Measurements from ENCODE around the gene GAB4.
"Not testable (repeated sequence)": the region's sequence is repeated elsewhere in the genome, so short reads cannot be mapped to it uniquely, and the experiment has no call there.

The GAB4 gene

DNA sequence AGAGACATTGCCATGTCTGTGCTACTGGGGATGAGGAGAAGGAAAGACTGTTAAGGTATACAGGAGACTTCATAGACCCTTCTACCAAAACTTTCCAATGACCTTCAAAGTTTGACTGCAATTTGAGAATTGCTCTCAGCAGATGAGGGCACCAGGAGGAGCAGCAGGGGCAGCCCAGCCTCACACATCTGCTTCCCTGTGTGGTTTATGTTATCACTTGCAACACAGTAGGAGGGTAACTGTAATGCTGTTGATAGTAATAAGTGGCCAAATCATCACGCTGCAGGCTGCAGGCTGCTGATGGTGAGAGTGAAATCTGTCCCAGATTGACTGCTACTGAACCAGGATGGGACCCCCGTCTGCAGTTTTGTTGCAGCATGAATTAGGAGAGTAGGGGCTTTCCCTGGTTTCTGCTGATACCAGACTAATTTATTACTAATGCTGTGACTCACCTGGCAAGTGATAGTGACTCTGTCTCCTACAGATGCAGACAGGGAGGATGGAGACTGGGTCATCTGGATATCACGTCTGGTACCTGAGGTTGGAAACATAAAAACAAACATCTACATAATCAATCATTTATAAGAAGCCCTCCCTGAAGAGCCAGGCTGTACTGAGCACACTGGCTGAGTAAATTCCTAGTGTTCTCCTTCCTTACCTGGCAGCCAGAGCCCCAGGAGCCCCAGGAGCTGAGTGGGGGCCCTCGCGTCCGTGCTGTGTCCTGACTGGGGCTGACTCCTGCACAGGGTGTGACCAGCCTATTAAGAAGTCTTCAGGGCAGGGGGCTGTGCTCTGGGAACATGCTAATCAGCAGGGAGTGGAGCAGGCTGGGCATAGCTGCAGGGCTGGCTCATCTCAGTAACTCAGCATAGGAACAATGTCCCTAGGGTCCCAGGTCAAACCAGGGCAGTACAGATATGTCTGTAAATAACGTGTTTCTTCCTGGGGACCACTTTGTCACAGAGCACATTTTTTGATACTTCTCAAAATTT is 74.4 kb downstream of the GAB4 start:
- Histone ChIP-seq H3K9ac (ENCODE audit: low read depth, low read length) (no peak overlapping the region), H3K4me3 (ENCODE audit: low read depth, low read length) (no peak overlapping the region), H3K4me1 (ENCODE audit: control insufficient read depth, insufficient read depth, low read length) (no peaks in the 10 kb centered on the region), H3K9me3 (ENCODE audit: control insufficient read depth, insufficient read depth, low read length) (no peaks in the 10 kb centered on the region), H3K27ac (ENCODE audit: low read depth, low read length) (no peak overlapping the region), H3K27me3 (ENCODE audit: control insufficient read depth, insufficient read depth, low read length) (peaks cover 7% of the 10 kb centered on the region; the same call in 1 of the 2 replicates), H3K36me3 (ENCODE audit: control insufficient read depth, insufficient read depth, low read length) (no peaks in the 10 kb centered on the region)

DNA sequence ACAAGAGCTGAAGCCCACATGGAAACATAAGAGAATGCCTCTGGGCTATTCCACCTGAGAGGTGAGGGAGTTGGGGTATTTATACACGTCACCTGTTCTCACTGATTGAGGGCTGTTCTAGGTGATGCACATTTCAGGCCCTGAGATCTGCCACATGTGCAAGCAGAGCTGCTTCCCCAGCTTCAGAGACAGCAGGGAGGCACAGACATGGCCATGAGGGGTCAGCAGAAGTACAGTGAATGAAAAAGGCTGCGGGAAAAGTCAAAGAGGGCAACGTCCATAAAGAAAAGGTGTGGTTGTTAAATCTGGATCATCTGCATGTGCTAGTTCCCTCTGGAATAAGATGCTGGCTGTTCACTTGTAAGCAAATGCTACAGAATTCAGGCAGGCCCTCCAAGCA is 75.4 kb downstream of the GAB4 start:
- H3K9me3 ChIP-seq (ENCODE audit: control insufficient read depth, insufficient read depth, low read length): no peaks in the 10 kb centered on the region
- no peaks in the 10 kb centered on the region for H3K36me3 ChIP-seq (ENCODE audit: control insufficient read depth, insufficient read depth, low read length)
- H3K9ac ChIP-seq (ENCODE audit: low read depth, low read length): no peak overlapping the region
- no peaks in the 10 kb centered on the region for H3K4me1 ChIP-seq (ENCODE audit: control insufficient read depth, insufficient read depth, low read length)
- no peak overlapping the region for H3K27ac ChIP-seq (ENCODE audit: low read depth, low read length)
- no peak overlapping the region for H3K4me3 ChIP-seq (ENCODE audit: low read depth, low read length)
- peaks cover 7% of the 10 kb centered on the region; the same call in 1 of the 2 replicates for H3K27me3 ChIP-seq (ENCODE audit: control insufficient read depth, insufficient read depth, low read length)

DNA sequence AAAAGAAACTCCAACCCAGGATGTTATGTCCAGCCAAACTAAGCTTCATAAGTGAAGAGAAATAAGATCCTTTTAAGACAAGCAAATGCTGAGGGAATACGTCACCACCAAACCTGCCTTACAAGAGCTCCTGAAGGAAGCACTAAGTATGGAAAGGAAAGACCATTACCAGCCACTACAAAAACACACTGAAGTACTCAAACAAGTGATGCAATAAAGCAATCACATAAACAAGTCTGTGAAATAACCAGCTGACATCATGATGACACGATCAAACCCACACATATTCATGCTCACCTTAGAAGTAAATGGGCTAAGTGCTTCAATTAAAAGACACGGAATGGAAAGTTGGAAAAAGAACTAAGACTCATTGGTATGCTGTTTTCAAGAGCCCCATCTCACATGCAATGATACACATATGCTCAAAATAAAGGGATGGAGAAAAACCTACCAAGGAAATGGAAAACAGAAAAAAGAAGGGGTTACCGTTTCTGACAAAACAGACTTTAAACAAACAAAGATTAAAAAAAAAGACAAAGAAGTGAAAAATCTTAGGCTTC is 82.5 kb downstream of the GAB4 start:
- Histone ChIP-seq H3K27me3 (ENCODE audit: control insufficient read depth, insufficient read depth, low read length) (peaks cover 7% of the 10 kb centered on the region; the same call in 1 of the 2 replicates), H3K27ac (ENCODE audit: low read depth, low read length) (no peak overlapping the region), H3K9me3 (ENCODE audit: control insufficient read depth, insufficient read depth, low read length) (no peaks in the 10 kb centered on the region), H3K4me3 (ENCODE audit: low read depth, low read length) (no peak overlapping the region), H3K36me3 (ENCODE audit: control insufficient read depth, insufficient read depth, low read length) (no peaks in the 10 kb centered on the region), H3K9ac (ENCODE audit: low read depth, low read length) (no peak overlapping the region), H3K4me1 (ENCODE audit: control insufficient read depth, insufficient read depth, low read length) (no peaks in the 10 kb centered on the region)

DNA sequence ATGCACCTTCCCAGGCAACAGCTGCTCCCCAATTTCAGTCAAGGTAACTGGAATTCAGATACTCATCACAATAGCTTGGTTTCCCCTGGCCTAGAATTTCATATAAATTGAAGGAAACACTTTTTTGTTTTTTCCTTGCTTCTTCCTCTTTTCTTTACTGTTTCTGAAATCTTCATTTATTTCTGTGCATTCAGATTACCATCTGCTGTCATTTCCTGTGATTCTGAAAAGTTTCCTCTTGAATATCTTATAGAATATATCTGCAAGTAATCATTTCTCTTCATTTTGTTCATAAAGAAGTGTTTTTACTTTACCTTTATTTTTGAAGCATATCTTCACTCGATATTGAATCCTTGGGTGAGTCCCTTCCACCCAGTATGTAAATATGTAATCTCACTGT is 85.3 kb downstream of the GAB4 start:
- Histone ChIP-seq H3K27me3 (ENCODE audit: control insufficient read depth, insufficient read depth, low read length) (no peaks in the 10 kb centered on the region; the same call in 1 of the 2 replicates), H3K4me3 (ENCODE audit: low read depth, low read length) (no peak overlapping the region), H3K36me3 (ENCODE audit: control insufficient read depth, insufficient read depth, low read length) (no peaks in the 10 kb centered on the region), H3K4me1 (ENCODE audit: control insufficient read depth, insufficient read depth, low read length) (no peaks in the 10 kb centered on the region), H3K9me3 (ENCODE audit: control insufficient read depth, insufficient read depth, low read length) (no peaks in the 10 kb centered on the region), H3K9ac (ENCODE audit: low read depth, low read length) (no peak overlapping the region), H3K27ac (ENCODE audit: low read depth, low read length) (no peak overlapping the region)

DNA sequence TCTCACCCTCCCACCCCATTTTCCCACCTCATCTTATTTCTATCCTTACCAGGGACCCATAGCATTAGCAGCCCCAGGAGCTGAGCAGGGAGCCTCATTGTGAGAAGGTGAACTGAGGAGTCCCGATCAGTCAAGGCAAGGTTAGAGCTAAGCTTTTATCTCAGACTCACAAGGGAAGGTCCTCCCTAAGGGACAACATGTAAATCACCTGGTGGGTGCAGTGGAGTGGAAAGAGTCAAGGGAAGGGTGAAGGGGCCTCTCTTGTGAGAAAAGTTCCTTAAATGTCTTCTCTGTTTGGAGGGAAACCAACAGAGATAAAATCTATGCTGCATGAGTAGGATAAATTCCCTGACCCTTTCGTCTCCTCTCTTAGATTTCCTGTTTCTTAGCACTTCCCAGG is 85.9 kb downstream of the GAB4 start:
- H3K4me1 ChIP-seq (ENCODE audit: control insufficient read depth, insufficient read depth, low read length): no peaks in the 10 kb centered on the region
- H3K36me3 ChIP-seq (ENCODE audit: control insufficient read depth, insufficient read depth, low read length): no peaks in the 10 kb centered on the region
- no peak overlapping the region for H3K9ac ChIP-seq (ENCODE audit: low read depth, low read length)
- no peaks in the 10 kb centered on the region; the same call in 1 of the 2 replicates for H3K27me3 ChIP-seq (ENCODE audit: control insufficient read depth, insufficient read depth, low read length)
- H3K27ac ChIP-seq (ENCODE audit: low read depth, low read length): no peak overlapping the region
- no peaks in the 10 kb centered on the region for H3K9me3 ChIP-seq (ENCODE audit: control insufficient read depth, insufficient read depth, low read length)
- H3K4me3 ChIP-seq (ENCODE audit: low read depth, low read length): no peak overlapping the region

DNA sequence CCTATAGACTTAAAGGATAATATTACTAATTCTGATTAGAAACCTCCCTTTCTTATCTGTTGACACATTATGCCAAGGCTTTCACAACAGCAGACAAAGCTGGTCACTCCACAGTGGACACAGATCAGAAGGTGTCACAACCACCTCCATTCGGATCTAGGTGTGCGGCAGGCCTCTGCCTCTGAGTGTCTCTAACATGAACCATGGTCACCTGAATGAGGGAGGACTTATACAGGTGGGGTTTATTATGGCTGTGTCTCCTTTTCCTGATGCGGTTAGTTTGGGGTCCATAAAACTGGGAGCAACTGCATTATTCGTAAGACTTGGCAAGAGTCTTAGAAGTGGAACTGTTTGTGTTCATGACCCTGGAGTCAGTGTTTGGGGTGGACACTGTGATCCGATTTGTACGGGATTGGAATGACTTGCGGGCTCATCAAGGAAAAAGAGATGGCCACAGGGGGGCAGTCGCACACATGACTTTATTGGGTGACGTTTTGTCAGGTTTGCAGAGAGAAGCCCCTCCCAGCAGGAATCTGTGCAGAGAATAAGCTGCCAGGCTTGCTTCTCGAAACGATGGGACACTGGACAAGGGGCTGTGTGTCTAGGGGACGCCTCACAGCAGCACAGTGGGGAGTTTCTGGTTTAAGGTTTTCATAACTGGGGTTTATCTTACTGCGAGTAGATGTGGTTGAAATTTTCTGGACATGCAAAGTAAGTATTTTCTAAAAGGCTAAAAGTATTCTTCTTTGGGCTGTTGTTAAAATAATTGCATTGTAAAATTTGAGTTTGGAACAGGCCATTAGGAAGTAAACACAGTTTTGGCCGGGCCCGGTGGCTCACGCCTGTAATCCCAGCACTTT is 90.6 kb downstream of the GAB4 start:
- Histone ChIP-seq H3K27ac (ENCODE audit: low read depth, low read length) (no peak overlapping the region), H3K4me1 (ENCODE audit: control insufficient read depth, insufficient read depth, low read length) (no peaks in the 10 kb centered on the region), H3K36me3 (ENCODE audit: control insufficient read depth, insufficient read depth, low read length) (no peaks in the 10 kb centered on the region), H3K27me3 (ENCODE audit: control insufficient read depth, insufficient read depth, low read length) (no peaks in the 10 kb centered on the region; the same call in 1 of the 2 replicates), H3K9me3 (ENCODE audit: control insufficient read depth, insufficient read depth, low read length) (no peaks in the 10 kb centered on the region), H3K9ac (ENCODE audit: low read depth, low read length) (no peak overlapping the region), H3K4me3 (ENCODE audit: low read depth, low read length) (no peak overlapping the region)

DNA sequence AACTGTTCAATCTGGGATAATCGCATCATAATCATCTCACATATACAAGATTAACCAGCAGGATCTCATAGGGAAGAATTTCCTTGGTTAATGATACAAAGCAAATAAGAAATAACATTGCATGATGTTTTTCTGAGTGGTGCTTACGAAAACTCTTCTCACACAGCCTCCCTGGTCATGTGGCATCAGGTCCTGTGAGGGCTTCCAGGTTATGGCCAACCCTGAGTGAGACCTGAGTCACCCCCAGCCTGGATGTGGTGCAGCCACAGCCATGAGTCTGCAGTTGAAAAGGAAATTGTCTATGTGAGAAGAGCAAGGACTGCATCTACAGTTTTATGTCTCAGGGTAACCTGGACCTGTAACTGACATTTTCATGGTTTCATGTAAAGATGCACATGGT is 92.3 kb downstream of the GAB4 start:
- Histone ChIP-seq H3K27ac (ENCODE audit: low read depth, low read length) (no peak overlapping the region), H3K4me1 (ENCODE audit: control insufficient read depth, insufficient read depth, low read length) (no peaks in the 10 kb centered on the region), H3K36me3 (ENCODE audit: control insufficient read depth, insufficient read depth, low read length) (no peaks in the 10 kb centered on the region), H3K9ac (ENCODE audit: low read depth, low read length) (no peak overlapping the region), H3K9me3 (ENCODE audit: control insufficient read depth, insufficient read depth, low read length) (no peaks in the 10 kb centered on the region), H3K27me3 (ENCODE audit: control insufficient read depth, insufficient read depth, low read length) (no peaks in the 10 kb centered on the region; the same call in 1 of the 2 replicates), H3K4me3 (ENCODE audit: low read depth, low read length) (no peak overlapping the region)

DNA sequence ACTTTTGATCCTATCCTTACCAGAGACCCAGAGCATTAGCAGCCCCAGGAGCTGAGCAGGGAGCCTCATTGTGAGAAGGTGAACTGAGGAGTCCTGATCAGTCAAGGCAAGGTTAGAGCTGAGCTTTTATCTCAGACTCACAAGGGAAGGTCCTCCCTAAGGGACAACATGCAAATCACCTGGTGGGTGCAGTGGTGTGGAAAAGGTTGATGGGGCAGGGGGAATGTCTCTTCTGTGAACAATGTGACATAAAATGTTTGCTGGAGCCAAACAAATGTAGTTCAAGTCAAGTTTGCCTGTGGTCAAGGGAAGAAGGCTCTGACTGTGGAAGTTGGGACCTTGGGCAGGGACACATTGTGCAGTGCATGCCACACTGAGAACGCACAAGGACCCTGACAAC is 93.1 kb downstream of the GAB4 start:
- not testable (repeated sequence) for H3K4me1 ChIP-seq (ENCODE audit: control insufficient read depth, insufficient read depth, low read length); H3K9ac ChIP-seq (ENCODE audit: low read depth, low read length); H3K36me3 ChIP-seq (ENCODE audit: control insufficient read depth, insufficient read depth, low read length); H3K4me3 ChIP-seq (ENCODE audit: low read depth, low read length); H3K9me3 ChIP-seq (ENCODE audit: control insufficient read depth, insufficient read depth, low read length); H3K27me3 ChIP-seq (ENCODE audit: control insufficient read depth, insufficient read depth, low read length); H3K27ac ChIP-seq (ENCODE audit: low read depth, low read length)

DNA sequence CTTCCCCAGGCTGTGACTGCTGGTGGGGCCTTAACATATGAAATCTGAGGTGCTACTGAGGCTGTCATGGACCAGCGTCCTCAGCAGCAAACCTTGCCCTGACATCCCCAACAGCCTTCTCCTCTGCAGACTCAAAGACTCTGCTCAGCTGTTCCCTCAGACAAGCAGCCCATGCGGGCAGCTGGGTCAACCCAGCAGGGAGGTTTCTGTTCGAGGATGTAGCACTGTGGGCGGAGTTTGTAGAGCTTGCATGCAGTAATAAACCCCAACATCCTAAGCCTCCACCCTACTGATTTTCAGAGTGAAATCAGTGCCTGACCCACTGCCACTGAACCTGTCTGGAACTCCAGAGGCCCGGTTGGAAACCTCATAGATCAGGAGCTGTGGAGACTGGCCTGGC is 94.0 kb downstream of the GAB4 start:
- Histone ChIP-seq H3K27ac (ENCODE audit: low read depth, low read length) (no peak overlapping the region), H3K27me3 (ENCODE audit: control insufficient read depth, insufficient read depth, low read length) (no peaks in the 10 kb centered on the region), H3K9me3 (ENCODE audit: control insufficient read depth, insufficient read depth, low read length) (no peaks in the 10 kb centered on the region), H3K36me3 (ENCODE audit: control insufficient read depth, insufficient read depth, low read length) (no peaks in the 10 kb centered on the region), H3K4me3 (ENCODE audit: low read depth, low read length) (no peak overlapping the region), H3K9ac (ENCODE audit: low read depth, low read length) (no peak overlapping the region), H3K4me1 (ENCODE audit: control insufficient read depth, insufficient read depth, low read length) (no peaks in the 10 kb centered on the region)

DNA sequence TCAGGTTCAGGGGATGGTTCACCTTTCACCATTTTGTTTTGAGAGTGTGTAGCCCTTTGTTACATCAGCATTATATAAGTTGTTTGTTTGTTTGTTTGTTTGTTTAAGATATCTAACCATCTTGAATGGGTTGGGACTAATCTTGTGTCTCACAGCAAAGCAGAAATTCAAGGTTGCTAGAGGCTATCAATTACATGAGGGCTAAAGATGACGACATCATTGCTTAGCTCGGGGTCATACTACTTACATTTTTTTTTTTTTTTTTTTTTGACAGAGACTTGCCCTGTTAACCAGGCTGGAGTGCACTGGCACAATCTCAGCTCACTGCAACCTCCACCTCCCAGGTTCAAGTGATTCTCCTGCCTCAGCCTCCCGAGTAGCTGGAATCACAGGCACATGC is 95.7 kb downstream of the GAB4 start:
- H3K9me3 ChIP-seq (ENCODE audit: control insufficient read depth, insufficient read depth, low read length): no peaks in the 10 kb centered on the region
- H3K4me3 ChIP-seq (ENCODE audit: low read depth, low read length): no peak overlapping the region
- H3K27me3 ChIP-seq (ENCODE audit: control insufficient read depth, insufficient read depth, low read length): no peaks in the 10 kb centered on the region
- H3K4me1 ChIP-seq (ENCODE audit: control insufficient read depth, insufficient read depth, low read length): no peaks in the 10 kb centered on the region
- no peak overlapping the region for H3K27ac ChIP-seq (ENCODE audit: low read depth, low read length)
- no peak overlapping the region for H3K9ac ChIP-seq (ENCODE audit: low read depth, low read length)
- no peaks in the 10 kb centered on the region for H3K36me3 ChIP-seq (ENCODE audit: control insufficient read depth, insufficient read depth, low read length)

All from HUES48 (cell line).